Body of pancreas (tissue), 4 donors: ENCODE measurements around the gene NUDT1.

Source experiments
- POLR2A ChIP-seq, 3 donors: fragments of 450-650 bp; IDR thresholded peaks; one replicate each; pipeline ENCODE4 v1.6.1; 2016; ENCODE audit warnings: antibody characterized with exemption in 3 of 3, mild to moderate bottlenecking in 2 of 3
- TF ChIP-seq, protein P1 (sequence below), 7 experiments: fragments of 450-650 bp in 4 of 7; fragments of 200-600 bp in 3 of 7; sonication (generic) in 3 of 7; IDR thresholded peaks; one replicate each; pipeline ENCODE4 v1.5.1; 2016 to 2019; ENCODE audit warnings: antibody characterized with exemption in 7 of 7

DNA sequence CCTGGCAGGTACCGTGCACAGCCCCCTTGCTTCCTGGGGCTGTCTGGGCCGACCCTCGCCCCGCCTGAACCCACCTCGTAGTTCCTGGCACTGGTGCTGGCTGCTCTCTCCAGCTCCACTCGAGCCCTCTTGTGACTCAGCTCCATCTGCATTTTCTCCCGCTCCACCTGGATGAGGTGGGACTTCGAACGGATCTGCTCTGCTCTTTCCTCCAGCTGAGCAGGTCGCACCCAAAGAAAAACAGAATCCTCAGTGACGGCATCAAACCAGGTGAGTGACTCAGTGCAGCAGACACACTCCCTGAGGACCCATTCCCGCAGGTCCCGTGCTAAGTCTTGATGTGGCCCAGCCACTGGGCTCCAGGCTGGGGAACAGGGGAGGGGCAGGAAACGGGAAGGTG is 16.7 kb upstream of the NUDT1 start:
- TF ChIP-seq, protein P1, sequence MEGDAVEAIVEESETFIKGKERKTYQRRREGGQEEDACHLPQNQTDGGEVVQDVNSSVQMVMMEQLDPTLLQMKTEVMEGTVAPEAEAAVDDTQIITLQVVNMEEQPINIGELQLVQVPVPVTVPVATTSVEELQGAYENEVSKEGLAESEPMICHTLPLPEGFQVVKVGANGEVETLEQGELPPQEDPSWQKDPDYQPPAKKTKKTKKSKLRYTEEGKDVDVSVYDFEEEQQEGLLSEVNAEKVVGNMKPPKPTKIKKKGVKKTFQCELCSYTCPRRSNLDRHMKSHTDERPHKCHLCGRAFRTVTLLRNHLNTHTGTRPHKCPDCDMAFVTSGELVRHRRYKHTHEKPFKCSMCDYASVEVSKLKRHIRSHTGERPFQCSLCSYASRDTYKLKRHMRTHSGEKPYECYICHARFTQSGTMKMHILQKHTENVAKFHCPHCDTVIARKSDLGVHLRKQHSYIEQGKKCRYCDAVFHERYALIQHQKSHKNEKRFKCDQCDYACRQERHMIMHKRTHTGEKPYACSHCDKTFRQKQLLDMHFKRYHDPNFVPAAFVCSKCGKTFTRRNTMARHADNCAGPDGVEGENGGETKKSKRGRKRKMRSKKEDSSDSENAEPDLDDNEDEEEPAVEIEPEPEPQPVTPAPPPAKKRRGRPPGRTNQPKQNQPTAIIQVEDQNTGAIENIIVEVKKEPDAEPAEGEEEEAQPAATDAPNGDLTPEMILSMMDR (IDR thresholded peaks at IDR 0.05) = no peak
- no peak for TF ChIP-seq POLR2A (IDR thresholded peaks at IDR 0.05)
